Measurements from ENCODE around the gene C9orf72.

Gene C9orf72

GRCh38 chr9:27572918-27573633, at the start of gene C9orf72:
Gene C9orf72 (minus strand): TSS chr9:27573481. CDS start chr9:27567120, 6,361 bp downstream.
- no peak for TF ChIP-seq EZH2phosphoT487 (conservative IDR thresholded peaks at IDR 0.05; ENCODE audit: low read length)
- no peak for TF ChIP-seq CTCF (IDR thresholded peaks at IDR 0.05; ENCODE audit: insufficient read depth, low read length, poor library complexity, severe bottlenecking)
- H3K9me3 ChIP-seq (ENCODE audit: insufficient read depth, low read length) = peaks cover 7% of the 10 kb centered on the region; the same call in 1 of the 2 replicates

GRCh38 chr9:27622693-27623340, 49.5 kb upstream of the C9orf72 start:
- Histone ChIP-seq H3K4me2 (ENCODE audit: low read depth, low read length, poor library complexity, severe bottlenecking) (no peak overlapping the region), H4K20me1 (ENCODE audit: low read depth, low read length) (no peaks in the 10 kb centered on the region), H3K27ac (ENCODE audit: low read depth, low read length) (no peak overlapping the region), H3K79me2 (ENCODE audit: insufficient read depth, low read length) (no peaks in the 10 kb centered on the region), H3F3A (ENCODE audit: insufficient read depth) (no peaks in the 10 kb centered on the region), H3K4me3 (ENCODE audit: insufficient read depth, low read length, poor library complexity, severe bottlenecking) (no peak overlapping the region), H3K9me3 (ENCODE audit: insufficient read depth, low read length) (no peaks in the 10 kb centered on the region), H2AFZ (ENCODE audit: low read depth, low read length, severe bottlenecking) (no peak overlapping the region), H3K36me3 (ENCODE audit: low read length) (no peaks in the 10 kb centered on the region), H3K27me3 (ENCODE audit: low read length) (no peaks in the 10 kb centered on the region), H3K9ac (ENCODE audit: low read length) (no peak overlapping the region), H3K9me2 (replicated peaks; ENCODE audit: insufficient read depth, low read length) (no peaks in the 10 kb centered on the region)
- TF ChIP-seq CTCF (IDR thresholded peaks at IDR 0.05; ENCODE audit: insufficient read depth, low read length, poor library complexity, severe bottlenecking) (no peak), EZH2phosphoT487 (conservative IDR thresholded peaks at IDR 0.05; ENCODE audit: low read length) (no peak)

More at GRCh38 chr9:27572918-27573633, at the start of gene C9orf72:
- no peaks in the 10 kb centered on the region for H3K36me3 ChIP-seq (ENCODE audit: low read length)
- H3K4me3 ChIP-seq (ENCODE audit: insufficient read depth, low read length, poor library complexity, severe bottlenecking) = peak within 1 kb of the TSS; percentile 64
- H2AFZ ChIP-seq (ENCODE audit: low read depth, low read length, severe bottlenecking) = peak within 1 kb of the TSS; percentile 84
- no peaks in the 10 kb centered on the region for H4K20me1 ChIP-seq (ENCODE audit: low read depth, low read length)
- H3K4me2 ChIP-seq (ENCODE audit: low read depth, low read length, poor library complexity, severe bottlenecking) = peak within 1 kb of the TSS; percentile 80
- H3K27me3 ChIP-seq (ENCODE audit: low read length) = no peaks in the 10 kb centered on the region
- peak within 1 kb of the TSS; percentile 84 for H3K9ac ChIP-seq (ENCODE audit: low read length)
- H3K9me2 ChIP-seq (replicated peaks; ENCODE audit: insufficient read depth, low read length) = no peaks in the 10 kb centered on the region
- no peaks in the 10 kb centered on the region for H3K79me2 ChIP-seq (ENCODE audit: insufficient read depth, low read length)
- peak within 1 kb of the TSS; percentile 85 for H3K27ac ChIP-seq (ENCODE audit: low read depth, low read length)
- H3F3A ChIP-seq (ENCODE audit: insufficient read depth) = no peaks in the 10 kb centered on the region

- Histone ChIP-seq H3K4me3 (ENCODE audit: insufficient read depth, low read length, poor library complexity, severe bottlenecking) (no peak overlapping the region), H2AFZ (ENCODE audit: low read depth, low read length, severe bottlenecking) (no peak overlapping the region), H3K27me3 (ENCODE audit: low read length) (no peaks in the 10 kb centered on the region), H3K9me2 (replicated peaks; ENCODE audit: insufficient read depth, low read length) (no peaks in the 10 kb centered on the region), H3K27ac (ENCODE audit: low read depth, low read length) (no peak overlapping the region), H3K9ac (ENCODE audit: low read length) (no peak overlapping the region), H3K79me2 (ENCODE audit: insufficient read depth, low read length) (no peaks in the 10 kb centered on the region), H3K9me3 (ENCODE audit: insufficient read depth, low read length) (no peaks in the 10 kb centered on the region), H3K36me3 (ENCODE audit: low read length) (no peaks in the 10 kb centered on the region), H4K20me1 (ENCODE audit: low read depth, low read length) (no peaks in the 10 kb centered on the region), H3F3A (ENCODE audit: insufficient read depth) (no peaks in the 10 kb centered on the region), H3K4me2 (ENCODE audit: low read depth, low read length, poor library complexity, severe bottlenecking) (no peak overlapping the region)
- TF ChIP-seq CTCF (IDR thresholded peaks at IDR 0.05; ENCODE audit: insufficient read depth, low read length, poor library complexity, severe bottlenecking) (no peak), EZH2phosphoT487 (conservative IDR thresholded peaks at IDR 0.05; ENCODE audit: low read length) (no peak)
Measured at GRCh38 chr9:27619743-27620142, 46.5 kb upstream of the C9orf72 start.
